ENCODE results near the gene MYNN. TPM values are rescaled to one million over a fixed set of nuclear protein-coding genes. Genes with fewer than 3 reads are reported as not detected.

The MYNN gene
- total RNA-seq, 4 donors from 2014 or later: 6.5 to 19.1 (median 12.4) TPM

- H3K27me3 ChIP-seq: no peaks in the 10 kb centered on the region
- no peak overlapping the region for H3K27ac ChIP-seq
- DNase-seq: no peak
- WGBS, 2 donors: 74 to 76% methylated on average over 4 of the region's 4 CpGs
- peaks cover 10 to 28% (median 21%) of the 10 kb centered on the region in 3 donors for H3K4me1 ChIP-seq
- no peaks in the 10 kb centered on the region for H3K9me3 ChIP-seq
- TF ChIP-seq POLR2A (IDR thresholded peaks at IDR 0.05): no peak
- TF ChIP-seq, protein P1, sequence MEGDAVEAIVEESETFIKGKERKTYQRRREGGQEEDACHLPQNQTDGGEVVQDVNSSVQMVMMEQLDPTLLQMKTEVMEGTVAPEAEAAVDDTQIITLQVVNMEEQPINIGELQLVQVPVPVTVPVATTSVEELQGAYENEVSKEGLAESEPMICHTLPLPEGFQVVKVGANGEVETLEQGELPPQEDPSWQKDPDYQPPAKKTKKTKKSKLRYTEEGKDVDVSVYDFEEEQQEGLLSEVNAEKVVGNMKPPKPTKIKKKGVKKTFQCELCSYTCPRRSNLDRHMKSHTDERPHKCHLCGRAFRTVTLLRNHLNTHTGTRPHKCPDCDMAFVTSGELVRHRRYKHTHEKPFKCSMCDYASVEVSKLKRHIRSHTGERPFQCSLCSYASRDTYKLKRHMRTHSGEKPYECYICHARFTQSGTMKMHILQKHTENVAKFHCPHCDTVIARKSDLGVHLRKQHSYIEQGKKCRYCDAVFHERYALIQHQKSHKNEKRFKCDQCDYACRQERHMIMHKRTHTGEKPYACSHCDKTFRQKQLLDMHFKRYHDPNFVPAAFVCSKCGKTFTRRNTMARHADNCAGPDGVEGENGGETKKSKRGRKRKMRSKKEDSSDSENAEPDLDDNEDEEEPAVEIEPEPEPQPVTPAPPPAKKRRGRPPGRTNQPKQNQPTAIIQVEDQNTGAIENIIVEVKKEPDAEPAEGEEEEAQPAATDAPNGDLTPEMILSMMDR (IDR thresholded peaks at IDR 0.05): no peak
- no peak overlapping the region for H3K4me3 ChIP-seq
- intact Hi-C loops (cut with DNase I): no loop called here
- peaks cover 0 to 88% (median 0%) of the 10 kb centered on the region in 3 donors for H3K36me3 ChIP-seq
Measured at GRCh38 chr3:169777822-169778221, 4.6 kb downstream of the MYNN start.

- intact Hi-C loops (cut with DNase I): no loop called here
- Histone ChIP-seq H3K36me3 (peaks cover 0 to 100% (median 5%) of the 10 kb centered on the region in 3 donors), H3K4me1 (peaks cover 0 to 7% (median 3%) of the 10 kb centered on the region in 3 donors), H3K9me3 (no peaks in the 10 kb centered on the region), H3K27ac (no peak overlapping the region), H3K4me3 (no peak overlapping the region), H3K27me3 (no peaks in the 10 kb centered on the region)
- TF ChIP-seq, protein P1 (IDR thresholded peaks at IDR 0.05): no peak
- TF ChIP-seq POLR2A (IDR thresholded peaks at IDR 0.05): no peak
- DNase-seq: no peak
- 53 to 54% methylated on average over 2 of the region's 2 CpGs for WGBS, 2 donors
Measured at GRCh38 chr3:169780742-169781141, 7.5 kb downstream of the MYNN start.

GRCh38 chr3:169781209-169781855 lies 8.1 kb downstream of the MYNN start:
- Histone ChIP-seq H3K36me3 (peaks cover 0 to 100% (median 6%) of the 10 kb centered on the region in 3 donors), H3K4me3 (no peak overlapping the region), H3K27ac (no peak overlapping the region), H3K4me1 (peaks cover 0 to 1% (median 0%) of the 10 kb centered on the region in 3 donors), H3K9me3 (no peaks in the 10 kb centered on the region), H3K27me3 (no peaks in the 10 kb centered on the region)
- intact Hi-C loops (cut with DNase I): no loop called here
- DNase-seq: no peak
- no peak for TF ChIP-seq POLR2A (IDR thresholded peaks at IDR 0.05)
- TF ChIP-seq, protein P1 (IDR thresholded peaks at IDR 0.05): no peak
- 87 to 89% methylated on average over 4 of the region's 4 CpGs for WGBS, 2 donors

- Histone ChIP-seq H3K4me1 (no peaks in the 10 kb centered on the region), H3K27me3 (no peaks in the 10 kb centered on the region), H3K36me3 (peaks cover 0 to 83% (median 21%) of the 10 kb centered on the region in 3 donors), H3K27ac (no peak overlapping the region), H3K4me3 (no peak overlapping the region), H3K9me3 (no peaks in the 10 kb centered on the region)
- 96 to 97% methylated on average over 4 of the region's 4 CpGs for WGBS, 2 donors
- DNase-seq: no peak
- TF ChIP-seq, protein P1 (IDR thresholded peaks at IDR 0.05): no peak
- TF ChIP-seq POLR2A (IDR thresholded peaks at IDR 0.05): no peak
- intact Hi-C loops (cut with DNase I): no loop called here
Measured at GRCh38 chr3:169787120-169787519, 13.9 kb downstream of the MYNN start.

DNA sequence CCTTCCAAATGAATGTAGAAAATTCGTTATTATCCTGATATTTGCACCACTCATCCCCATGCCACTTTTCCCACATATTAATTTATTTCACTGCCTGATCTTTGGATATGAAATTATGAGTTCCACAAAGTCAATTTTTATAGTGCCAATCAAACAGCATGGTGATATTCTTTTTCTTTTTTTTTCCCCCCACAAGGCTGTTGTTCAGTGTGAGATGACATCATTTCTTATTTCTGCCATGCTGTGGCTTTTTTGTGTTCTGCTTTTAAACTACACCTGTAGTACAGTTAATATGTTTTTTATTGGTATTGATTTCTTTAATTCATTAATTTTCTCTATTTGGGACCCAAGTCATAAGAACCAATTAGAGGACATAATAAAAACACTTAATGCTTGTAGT lies 14.6 kb downstream of the MYNN start:
- Histone ChIP-seq H3K27ac (no peak overlapping the region), H3K4me3 (no peak overlapping the region), H3K4me1 (no peaks in the 10 kb centered on the region), H3K9me3 (no peaks in the 10 kb centered on the region), H3K36me3 (peaks cover 0 to 83% (median 21%) of the 10 kb centered on the region in 3 donors), H3K27me3 (no peaks in the 10 kb centered on the region)
- DNase-seq: no peak
- 67 to 84% methylated on average over 1 of the region's 1 CpG for WGBS, 2 donors
- intact Hi-C loops (cut with DNase I): no loop called here
- no peak for TF ChIP-seq POLR2A (IDR thresholded peaks at IDR 0.05)
- TF ChIP-seq, protein P1 (IDR thresholded peaks at IDR 0.05): no peak

Data from esophagus squamous epithelium (tissue), 5 donors.